ENCODE results near the gene IGSF6. TPM values are rescaled to one million over a fixed set of nuclear protein-coding genes. Genes with fewer than 3 reads are reported as not detected.

Gene IGSF6
- total and polyA plus RNA-seq, 8 donors: 0.23 to 14.6 (median 0.85) TPM

DNA sequence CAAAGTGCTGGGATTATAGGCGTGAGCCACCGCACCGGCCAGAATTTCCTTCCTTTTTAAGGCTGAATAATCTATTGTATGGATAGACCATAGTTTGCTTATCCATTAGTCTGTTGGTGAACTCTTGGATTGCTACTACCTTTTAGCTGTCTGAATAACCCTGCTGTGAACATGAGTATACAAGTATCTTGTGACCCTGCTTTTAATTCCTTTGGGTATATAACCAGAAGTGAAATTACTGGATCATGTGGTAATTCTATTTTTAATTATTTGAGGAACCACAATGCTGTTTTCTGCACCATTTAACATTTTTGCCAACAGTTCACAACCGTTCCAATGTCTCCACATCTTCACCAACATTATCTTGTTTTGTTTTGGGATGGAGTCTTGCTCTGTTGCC is 6.7 kb upstream of the IGSF6 start:
- Histone ChIP-seq H3K36me3 (no peaks in the 10 kb centered on the region), H3K4me1 (peaks cover 0 to 12% (median 0%) of the 10 kb centered on the region in 3 donors), H3K27ac (no peak overlapping the region), H3K27me3 (no peaks in the 10 kb centered on the region), H3K4me3 (no peak overlapping the region), H3K9me3 (no peaks in the 10 kb centered on the region)
- TF ChIP-seq, protein P1, sequence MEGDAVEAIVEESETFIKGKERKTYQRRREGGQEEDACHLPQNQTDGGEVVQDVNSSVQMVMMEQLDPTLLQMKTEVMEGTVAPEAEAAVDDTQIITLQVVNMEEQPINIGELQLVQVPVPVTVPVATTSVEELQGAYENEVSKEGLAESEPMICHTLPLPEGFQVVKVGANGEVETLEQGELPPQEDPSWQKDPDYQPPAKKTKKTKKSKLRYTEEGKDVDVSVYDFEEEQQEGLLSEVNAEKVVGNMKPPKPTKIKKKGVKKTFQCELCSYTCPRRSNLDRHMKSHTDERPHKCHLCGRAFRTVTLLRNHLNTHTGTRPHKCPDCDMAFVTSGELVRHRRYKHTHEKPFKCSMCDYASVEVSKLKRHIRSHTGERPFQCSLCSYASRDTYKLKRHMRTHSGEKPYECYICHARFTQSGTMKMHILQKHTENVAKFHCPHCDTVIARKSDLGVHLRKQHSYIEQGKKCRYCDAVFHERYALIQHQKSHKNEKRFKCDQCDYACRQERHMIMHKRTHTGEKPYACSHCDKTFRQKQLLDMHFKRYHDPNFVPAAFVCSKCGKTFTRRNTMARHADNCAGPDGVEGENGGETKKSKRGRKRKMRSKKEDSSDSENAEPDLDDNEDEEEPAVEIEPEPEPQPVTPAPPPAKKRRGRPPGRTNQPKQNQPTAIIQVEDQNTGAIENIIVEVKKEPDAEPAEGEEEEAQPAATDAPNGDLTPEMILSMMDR (IDR thresholded peaks at IDR 0.05): no peak
- peak in 1 of 4 donors; percentile 63 for ATAC-seq
- no peak for FAIRE-seq
- 90 to 95% methylated on average over 4 of the region's 4 CpGs for WGBS, 2 donors
- intact Hi-C loops (cut with DNase I): loop anchor here in 1 of 3 donors (5.0 kb wide), 1 partner anchor 43 kb away; no protein-coding TSS in a partner anchor
- DNase-seq: no peak

DNA sequence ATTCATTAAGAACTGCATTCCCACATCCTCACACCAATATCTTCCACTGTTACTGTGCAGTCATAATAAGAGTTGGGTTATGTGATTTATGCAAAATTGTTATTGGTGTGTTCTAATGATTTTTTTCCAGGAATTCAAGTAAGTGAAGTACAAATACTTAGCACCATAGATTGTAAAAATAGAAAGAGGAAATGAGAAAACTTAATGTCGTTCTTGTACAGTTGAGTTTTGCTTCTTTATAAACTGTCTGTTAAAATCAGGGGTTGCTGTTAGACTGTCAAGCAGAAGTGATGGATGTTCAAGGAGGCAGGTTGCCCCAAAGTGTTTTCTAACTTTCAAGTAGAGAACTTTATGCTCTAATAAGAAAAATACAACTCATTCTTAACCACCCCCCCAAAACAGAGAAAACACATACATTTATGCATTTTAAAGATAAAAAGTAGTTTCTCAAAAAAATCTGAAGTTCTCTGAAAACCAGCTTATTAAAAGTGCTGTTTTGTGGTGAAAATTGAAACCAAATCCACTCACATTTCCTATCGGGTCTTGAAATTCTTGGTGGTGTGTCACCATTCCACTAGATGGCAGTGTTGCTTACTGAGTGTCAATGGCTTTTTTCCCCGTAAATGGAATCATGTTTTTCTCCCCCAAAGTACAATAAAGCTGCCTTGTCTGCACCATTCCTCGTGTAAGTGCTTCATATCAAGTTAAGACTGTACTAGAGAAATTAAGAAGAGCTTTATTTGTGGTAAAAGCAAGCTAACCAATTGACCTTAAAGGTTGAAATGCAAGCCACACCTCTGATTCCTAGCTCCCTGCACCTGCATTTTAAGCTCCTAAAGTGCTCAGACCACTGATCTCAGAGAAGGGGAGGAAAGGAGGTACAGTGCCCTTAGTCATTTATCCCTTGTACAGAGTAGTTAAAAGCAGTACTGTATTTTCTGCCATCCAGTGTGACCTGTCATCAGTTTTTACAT is 4.7 kb upstream of the IGSF6 start:
- peak in 3 of 4 donors; percentile 59 to 65 (median 61) for ATAC-seq
- no peak for DNase-seq
- intact Hi-C loops (cut with DNase I): loop anchor here in 1 of 3 donors (5.0 kb wide), 1 partner anchor 45 kb away; no protein-coding TSS in a partner anchor
- Histone ChIP-seq H3K9me3 (no peaks in the 10 kb centered on the region), H3K27ac (no peak overlapping the region), H3K4me1 (peaks cover 0 to 12% (median 0%) of the 10 kb centered on the region in 3 donors), H3K4me3 (no peak overlapping the region), H3K27me3 (no peaks in the 10 kb centered on the region), H3K36me3 (no peaks in the 10 kb centered on the region)
- peak; percentile 41 for FAIRE-seq
- TF ChIP-seq, protein P1 (IDR thresholded peaks at IDR 0.05): peak; percentile 68 to 85 (median 80)
- WGBS, 2 donors: 16 to 17% methylated on average over 4 of the region's 4 CpGs

- Histone ChIP-seq H3K27ac (no peak overlapping the region), H3K4me3 (no peak overlapping the region), H3K9me3 (no peaks in the 10 kb centered on the region), H3K4me1 (peaks cover 0 to 12% (median 0%) of the 10 kb centered on the region in 3 donors), H3K27me3 (no peaks in the 10 kb centered on the region), H3K36me3 (no peaks in the 10 kb centered on the region)
- intact Hi-C loops (cut with DNase I): loop anchor here in 1 of 3 donors (5.0 kb wide), 1 partner anchor 47 kb away; no protein-coding TSS in a partner anchor
- ATAC-seq: no peak
- TF ChIP-seq, protein P1 (IDR thresholded peaks at IDR 0.05): no peak
- no peak for DNase-seq
- WGBS, 2 donors: 27 to 29% methylated on average over 2 of the region's 2 CpGs
- FAIRE-seq: no peak
Measured at GRCh38 chr16:21654881-21655280, 2.5 kb upstream of the IGSF6 start.

- H3K4me1 ChIP-seq: peaks cover 0 to 12% (median 0%) of the 10 kb centered on the region in 3 donors
- H3K27ac ChIP-seq: no peak overlapping the region
- 94 to 97% methylated on average over 1 of the region's 1 CpG for WGBS, 2 donors
- H3K27me3 ChIP-seq: no peaks in the 10 kb centered on the region
- ATAC-seq (no peak), FAIRE-seq (no peak), DNase-seq (no peak)
- intact Hi-C loops (cut with DNase I): no loop called here
- no peaks in the 10 kb centered on the region for H3K36me3 ChIP-seq
- TF ChIP-seq, protein P1 (IDR thresholded peaks at IDR 0.05): no peak
- H3K4me3 ChIP-seq: no peak overlapping the region
- H3K9me3 ChIP-seq: no peaks in the 10 kb centered on the region
Measured at GRCh38 chr16:21654466-21654865, 2.1 kb upstream of the IGSF6 start.
